Stimulated activated CD4-positive, alpha-beta T cell treated with anti-CD3 and anti-CD28 coated beads, Interleukin-4, amount 100 ng/mL, for 1 hour (primary cell): ENCODE results near the gene PHYH.
"Not testable (repeated sequence)": the region's sequence is repeated elsewhere in the genome, so short reads cannot be mapped to it uniquely, and the experiment has no call there.

ENCODE experiments used
- DNase-seq: peaks from one replicate; pipeline ENCODE4 v3.0.0-alpha.2; 2020

The PHYH gene

DNA sequence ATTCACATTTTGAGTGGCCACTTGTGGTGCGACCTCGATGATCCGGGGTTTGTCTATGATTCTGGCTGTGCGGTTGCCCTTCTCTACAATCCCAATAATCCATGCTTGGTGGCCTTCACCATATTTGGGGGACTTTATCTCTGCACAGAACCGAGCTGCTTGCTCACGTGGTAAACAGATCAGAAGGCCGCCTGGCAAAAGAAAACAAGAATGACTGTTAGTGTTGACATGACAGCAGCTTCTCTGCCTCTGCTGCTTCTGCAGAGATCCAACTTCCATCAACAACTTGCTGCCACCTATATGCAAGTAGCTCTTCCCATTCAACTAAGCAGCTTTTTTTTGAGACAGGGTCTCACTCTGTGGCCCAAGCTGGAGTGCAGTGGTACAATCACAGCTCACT lies 19.3 kb upstream of the PHYH start:
- DNase-seq, result no peak

DNA sequence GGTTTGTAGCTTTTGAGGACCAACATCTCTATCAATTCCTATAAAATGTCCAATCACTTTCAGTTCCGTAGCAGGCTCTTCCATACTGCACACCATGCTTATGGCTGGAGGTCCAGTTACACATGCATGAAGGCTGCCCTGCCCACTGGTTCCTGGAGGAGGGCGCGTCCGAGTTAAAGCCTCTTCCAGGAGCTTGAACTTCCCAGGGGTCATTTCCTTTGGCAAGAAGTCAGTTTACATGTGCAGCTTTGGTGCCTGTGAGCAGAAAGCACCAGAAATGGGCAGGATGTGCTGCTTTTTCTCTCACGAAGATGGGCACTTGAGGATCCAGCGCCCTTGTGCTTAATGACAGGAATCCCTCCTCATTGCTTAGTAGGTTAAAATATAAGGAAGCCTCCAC lies 17.6 kb upstream of the PHYH start:
- DNase-seq, result no peak

DNA sequence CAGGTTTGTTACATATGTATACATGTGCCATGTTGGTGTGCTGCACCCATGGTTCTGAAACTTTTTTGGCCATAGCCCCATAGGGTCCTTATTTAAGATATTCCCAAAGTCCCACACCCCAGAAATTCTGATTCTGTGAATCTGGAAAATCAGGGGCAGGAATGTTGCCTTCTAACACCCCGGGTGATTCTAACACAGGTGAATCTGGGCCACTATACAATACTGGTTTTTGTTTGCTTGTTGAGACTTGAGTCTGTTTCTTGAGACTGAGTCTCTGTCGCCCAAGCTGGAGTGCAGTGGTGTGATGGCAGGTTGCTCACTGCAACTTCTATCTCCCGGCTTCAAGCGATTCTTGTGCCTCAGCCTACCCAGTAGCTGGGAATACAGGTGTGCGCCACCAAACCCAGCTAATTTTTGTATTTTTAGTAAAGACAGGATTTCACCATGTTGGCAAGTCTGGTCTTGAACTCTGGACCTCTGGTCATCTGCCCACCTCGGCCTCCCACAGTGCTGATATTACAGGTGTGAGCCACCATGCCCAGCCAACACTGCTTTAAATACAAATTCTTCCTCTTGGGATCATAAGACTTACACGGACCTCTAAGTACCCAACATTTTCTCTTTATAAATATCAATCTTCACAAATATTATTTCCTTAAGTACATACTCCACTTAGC lies 16.9 kb upstream of the PHYH start:
- no peak for DNase-seq

DNA sequence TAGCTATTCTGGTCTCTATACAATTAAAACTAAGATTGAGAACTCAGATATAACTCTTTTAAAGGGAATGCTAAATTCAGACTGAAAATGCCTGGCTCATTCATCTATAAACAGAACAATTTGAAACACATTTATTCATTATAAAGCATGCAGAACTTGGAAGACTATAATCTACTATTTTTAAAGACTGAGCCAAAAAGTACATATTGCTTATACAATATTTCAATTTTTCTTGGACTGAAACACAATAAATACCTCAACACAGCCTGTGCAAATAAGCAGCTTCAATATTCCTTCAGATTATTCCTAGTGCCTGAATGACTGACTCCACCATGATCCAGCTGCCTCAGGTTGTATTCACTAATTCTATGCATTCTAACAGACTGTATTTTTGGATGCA lies 15.5 kb upstream of the PHYH start:
- DNase-seq, result no peak

DNA sequence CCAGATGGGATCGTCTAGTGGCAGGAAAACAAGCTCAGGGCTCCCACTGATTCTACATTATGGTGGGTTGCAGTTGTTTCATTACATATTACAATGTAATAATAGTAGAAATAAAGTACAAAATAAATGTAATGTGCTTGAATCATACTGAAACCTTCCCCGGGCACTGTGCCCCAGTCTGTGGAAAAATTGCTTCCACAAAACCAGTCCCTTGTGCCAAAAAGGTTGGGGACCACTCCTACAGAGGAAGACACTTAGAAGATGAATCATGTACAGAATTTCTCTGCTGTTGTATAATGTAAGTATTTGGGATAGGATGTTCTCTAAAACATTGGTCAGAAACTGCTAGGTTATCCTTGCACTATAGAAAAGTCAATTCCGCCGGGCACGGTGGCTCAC lies 11.3 kb upstream of the PHYH start:
- DNase-seq, result no peak

DNA sequence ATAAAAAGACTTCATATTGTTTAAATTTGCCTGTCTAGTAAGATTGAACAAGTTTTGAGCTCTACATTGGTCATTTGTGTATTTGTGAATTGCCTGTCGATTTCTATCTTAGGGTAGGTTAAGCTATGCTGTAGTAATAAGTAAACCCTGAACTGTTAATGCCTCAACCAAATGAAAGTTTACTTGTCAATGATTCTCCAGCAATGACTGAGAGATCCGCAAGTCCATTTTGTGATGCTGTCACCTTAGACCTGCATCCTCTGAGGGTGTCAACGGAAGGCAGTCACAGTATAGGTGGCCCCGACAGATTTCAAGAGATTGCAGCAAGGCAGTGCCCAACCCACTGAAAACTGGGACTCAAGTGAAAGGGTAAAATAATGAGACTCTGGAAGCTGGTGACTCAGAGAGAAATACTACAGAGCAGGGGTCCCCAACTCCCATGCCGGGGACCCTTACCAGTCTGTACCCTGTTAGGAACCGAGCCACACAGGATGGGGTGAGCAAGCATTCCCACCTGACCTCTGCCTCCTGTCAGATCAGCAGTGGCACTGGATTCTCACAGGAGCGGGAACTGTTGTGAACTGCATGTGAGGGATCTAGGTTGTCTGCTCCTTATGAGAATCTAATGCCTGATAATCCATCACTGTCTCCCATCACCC lies 10.8 kb upstream of the PHYH start:
- DNase-seq, result no peak

DNA sequence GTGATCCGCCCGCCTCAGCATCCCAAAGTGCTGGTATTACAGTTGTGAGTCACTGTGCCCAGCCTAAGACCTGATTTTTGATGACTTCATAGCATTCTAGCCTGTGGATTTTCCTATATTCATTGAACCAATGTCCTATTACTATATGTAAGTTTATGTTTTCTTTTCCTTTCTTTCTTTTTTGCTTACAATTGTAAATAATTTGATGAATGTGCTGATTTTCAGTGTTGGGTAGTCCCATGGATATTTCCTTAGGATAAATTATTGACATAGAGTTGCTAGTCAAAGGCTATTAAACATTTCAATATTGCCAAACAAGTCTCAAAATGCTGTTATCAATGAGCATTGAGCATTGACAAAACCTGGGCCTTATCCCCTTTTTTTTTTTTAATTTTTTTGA lies 9.9 kb upstream of the PHYH start:
- no peak for DNase-seq

DNA sequence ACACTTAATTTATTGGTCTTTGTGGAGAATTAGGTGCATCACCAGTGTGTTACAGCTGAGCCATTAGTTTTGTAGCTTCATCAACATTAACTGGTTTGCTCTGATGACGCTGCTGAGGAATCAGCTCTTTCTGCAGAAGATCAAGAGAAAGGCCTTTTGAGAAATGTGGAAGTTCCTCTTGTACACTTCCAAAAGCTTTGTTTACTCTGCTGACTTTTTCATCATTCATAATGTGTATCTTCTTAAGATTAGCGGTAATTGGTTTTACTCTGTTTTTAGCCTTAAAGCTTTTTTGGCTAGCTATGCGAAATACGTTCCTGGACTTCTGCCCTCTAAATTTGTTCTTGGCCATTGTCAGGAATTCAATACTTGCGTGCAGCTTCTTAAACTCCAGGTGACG lies 8.2 kb upstream of the PHYH start:
- no peak for DNase-seq

DNA sequence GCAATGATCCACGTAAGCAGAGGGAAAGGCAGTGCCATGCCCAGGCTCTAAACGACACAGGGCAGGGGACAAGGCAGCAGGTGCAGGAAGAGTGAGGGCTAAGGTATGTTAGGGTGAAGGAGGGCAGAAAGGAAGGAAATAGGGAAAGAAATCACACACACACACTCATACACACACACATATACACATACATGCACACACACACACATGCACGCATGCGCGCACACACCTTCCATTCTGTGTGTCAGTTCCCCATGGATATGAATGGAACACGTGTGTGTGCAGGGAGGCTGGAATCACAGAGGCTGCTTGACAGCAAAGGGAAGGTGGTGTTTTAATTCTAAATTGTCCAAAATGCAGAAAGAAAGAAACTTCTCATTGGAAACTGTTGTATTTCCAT lies 6.2 kb upstream of the PHYH start:
- DNase-seq, result no peak

DNA sequence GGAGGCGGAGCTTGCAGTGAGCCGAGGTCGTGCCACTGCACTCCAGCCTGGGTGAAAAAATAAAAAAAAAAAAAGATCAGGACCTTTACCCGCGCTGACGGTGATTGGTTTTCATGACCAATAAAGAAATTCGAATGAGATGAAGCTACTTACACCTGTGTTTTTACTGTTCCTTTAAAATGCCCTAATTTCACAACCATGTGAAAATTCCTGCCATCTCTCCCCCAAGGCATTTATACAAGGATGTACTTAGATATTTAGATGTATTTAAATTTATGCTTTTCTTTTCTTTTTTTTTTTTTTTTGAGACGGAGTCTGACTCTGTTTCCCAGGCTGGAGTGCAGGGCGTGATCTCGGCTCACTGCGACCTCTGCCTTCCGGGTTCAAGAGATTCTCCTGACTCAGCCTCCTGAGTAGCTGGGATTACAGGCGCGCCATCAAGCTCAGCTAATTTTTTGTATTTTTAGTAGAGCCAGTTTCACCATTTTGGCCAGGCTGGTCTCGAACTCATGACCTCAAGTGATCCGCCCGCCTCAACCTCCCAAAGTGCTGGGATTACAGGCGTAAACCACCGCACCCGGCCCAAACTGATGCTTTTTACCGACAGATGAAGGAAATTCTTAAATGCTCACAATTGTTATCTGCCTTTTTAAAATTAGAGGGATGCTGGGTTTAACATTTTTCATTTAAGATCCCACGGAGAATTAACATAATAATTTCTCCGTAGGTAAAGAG lies 3.1 kb upstream of the PHYH start:
- no peak for DNase-seq

DNA sequence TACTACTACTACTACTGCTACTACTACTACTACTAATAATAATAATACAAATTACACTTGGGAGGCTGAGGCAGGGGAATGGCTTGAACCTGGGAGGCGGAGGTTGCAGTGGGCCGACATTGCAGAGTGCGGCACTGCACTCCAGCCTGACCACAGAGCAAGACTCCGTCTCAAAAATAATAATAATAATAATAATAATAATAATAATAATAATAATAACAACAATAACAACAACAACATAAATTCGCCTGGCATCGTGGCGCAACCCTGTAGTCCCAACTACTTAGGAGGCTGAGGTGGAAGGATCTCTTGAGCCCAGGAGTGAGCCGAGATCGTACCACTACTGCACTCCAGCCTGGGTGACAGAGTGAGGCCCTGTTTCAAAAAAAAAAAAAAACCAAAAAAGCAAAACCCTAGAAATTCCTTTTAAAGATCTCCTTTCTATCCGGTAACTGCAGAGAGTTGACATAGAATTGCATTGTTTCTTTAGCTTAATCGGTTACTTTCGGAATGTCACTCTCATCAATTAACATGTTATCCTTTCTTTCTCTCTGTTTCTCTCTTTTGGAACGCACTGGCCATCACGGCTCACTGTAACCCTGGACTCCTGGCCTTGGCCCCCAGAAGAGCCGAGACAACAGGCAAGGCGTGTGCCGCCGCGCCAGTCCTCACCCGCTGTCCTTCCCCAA lies 972 bp downstream of the PHYH start:
- no peak for DNase-seq

DNA sequence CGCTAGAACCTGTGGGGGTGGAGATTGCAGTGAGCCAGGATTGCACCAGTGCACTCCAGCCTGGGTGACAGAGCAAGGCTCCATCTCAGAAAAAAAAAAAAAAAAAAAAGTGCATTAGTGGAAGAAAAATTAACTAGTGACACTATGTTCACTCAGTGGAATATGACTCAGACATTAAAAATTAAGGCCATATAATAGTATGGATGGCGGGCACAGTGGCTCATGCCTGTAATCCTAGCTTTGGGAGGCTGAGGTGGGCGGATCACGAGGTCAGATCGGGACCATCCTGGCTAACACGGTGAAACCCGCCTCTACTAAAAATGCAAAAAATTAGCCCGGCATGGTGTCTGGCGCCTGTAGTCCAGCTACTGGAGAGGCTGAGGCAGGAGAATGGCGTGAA lies 3.4 kb downstream of the PHYH start:
- no peak for DNase-seq

DNA sequence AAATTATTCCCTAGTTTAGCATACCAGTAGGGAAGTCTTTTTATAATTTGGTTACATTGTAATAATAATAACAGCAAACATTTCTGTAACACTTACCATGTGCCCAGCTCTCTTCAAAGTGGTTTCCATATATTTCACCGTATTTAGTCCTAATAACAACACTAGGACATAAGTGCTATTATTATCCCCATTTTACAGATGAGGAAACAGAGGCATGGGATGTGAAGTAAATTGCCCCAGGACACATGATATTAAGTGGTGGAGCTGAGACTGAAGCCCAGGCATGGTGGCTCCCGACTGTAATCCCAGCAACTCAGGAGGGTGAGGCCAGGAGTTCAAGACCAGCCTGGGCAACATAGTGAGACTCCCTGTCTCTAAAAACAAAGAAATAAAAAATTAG lies 5.1 kb downstream of the PHYH start:
- no peak for DNase-seq

DNA sequence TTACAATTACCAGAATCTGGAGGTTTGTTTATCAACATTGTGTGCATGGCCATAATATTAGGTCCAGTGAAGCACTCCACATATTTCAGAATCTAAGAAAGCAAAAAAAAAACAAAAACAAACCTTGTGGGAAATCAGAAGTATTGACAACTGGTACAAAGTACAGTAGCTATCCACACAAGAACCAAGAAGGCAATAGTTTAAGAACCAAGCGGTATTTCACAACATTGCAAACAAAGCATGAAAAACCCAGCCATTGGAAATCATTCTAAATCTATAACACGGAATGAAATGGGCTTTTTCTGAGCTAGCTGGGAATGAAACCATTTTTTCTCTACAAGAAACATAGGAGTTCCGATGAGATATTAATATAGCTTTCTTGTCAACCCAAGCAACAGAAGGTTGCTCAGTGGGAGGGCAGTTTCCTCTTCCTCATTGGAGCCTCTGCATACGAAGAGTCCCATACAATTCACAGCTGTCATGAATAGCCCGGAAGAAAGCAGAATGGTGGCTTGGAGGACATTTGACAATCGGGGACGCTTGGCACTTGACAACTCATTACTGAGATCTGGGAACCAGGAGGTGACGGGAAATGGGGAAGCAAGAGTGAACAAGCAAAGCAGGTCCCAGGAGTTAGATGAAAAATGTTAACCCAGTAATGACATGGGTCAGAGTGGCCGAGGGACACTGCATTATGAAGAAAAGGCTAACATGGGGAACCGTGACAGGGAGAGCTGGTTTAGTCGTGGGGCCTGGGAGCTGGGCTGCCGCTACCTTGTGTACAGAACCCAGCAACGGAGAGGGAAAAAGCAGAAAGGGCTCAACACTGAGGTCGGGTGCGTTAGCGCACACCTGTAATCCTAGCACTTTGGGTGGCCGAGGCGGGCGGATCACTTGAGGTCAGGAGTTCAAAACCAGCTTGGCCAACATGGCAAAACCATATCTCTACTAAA lies 7.8 kb downstream of the PHYH start:
- DNase-seq, result no peak

DNA sequence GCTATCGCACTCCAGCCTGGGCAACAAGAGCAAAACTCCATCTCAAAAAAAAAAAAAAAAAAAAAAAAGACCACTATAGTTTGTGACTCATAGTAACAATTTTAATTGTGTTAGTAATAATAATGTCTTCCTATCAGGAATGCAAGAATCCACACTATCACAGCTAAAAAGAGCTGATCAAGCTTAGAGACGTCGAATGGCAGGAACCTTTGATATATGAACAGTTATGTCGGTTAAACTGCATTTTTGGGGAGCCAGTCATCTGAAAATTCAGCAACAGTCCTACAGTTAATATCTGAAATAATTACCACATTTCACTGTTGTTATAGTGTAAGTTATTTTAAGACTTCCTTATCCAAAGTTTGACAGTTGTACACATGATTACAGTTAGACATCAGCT lies 8.8 kb downstream of the PHYH start:
- no peak for DNase-seq

DNA sequence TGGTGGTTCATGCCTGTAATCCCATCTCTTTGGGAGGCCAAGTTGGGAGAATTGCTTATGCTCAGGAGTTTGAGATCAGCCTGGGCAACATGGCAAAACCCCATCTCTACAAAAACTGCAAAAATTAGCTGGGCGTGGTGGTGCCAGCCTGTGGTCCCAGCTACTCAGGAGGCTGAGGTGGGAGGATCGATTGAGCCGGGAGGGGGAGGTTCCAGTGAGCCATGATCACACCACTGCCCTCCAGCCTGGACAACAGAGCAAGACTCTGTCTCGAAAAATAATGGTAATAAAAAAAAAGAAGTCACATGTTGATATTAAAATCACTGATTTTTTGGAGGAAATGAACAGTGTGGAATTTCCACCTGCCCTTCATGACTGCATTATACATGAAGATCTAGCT lies 15.8 kb downstream of the PHYH start:
- no peak for DNase-seq

DNA sequence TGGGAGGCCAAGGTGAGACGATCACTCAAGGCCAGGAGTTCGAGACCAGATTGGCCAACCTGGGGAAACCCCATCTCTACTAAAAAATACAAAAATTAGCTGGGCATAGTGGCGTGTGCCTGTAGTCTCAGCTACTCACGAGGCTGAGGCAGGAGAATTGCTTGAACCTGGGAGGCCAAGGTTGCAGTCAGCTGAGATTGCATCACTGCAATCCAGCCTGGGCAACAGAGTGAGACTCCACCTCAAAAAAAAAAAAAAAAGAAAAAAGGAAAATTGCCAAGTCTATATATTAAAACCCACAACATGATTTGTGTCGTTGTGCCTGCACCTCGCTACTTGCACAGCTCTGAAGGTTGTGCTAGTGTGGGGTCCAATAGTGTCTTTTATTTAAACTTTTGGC lies 17.5 kb downstream of the PHYH start:
- not testable (repeated sequence) for DNase-seq

DNA sequence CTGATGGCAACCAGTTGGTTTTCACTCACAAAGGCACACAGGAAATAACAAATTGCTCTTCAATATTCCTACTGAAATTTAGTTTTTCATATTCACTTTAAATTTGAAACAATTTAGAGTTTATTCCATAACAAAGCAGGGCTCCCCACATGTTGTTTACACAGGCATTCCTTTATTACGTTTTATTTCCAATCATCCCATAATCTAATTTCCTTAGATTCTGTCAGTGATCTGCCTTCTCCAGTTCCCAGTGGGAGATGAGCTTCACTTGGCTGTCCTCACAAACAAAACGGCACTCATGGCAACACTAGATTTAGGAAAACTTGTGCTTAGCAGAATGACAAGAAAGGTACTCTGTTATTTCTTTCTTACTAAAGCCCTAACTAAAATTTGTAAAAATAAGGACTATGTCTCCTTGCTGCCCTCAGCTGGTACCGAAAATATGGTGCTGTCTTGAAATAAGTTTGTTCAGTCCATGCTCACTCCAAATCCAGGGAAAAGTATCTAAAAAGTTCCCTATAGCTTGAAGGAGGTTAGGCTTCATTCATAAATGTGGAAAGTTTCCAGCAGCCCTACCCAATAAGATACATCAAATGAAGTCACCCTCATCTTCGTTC lies 23.0 kb downstream of the PHYH start:
- no peak for DNase-seq

DNA sequence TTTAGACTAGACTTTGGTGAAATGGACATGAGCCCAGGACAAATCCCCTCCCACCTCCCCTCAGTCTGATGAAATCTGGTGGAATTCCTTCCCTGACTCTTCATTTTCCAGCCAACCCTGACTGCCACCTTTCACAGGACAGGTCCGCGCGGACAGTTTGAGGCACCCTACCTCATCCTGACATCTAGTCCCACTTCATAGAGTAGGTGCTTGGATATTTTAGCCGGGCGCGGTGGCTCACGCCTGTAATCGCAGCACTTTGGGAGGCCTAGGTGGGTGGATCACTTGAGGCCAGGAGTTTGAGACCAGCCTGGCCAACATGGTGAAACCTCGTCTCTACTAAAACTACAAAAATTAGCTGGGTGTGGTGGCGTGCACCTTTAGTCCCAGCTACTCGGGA lies 23.7 kb downstream of the PHYH start:
- not testable (repeated sequence) for DNase-seq

DNA sequence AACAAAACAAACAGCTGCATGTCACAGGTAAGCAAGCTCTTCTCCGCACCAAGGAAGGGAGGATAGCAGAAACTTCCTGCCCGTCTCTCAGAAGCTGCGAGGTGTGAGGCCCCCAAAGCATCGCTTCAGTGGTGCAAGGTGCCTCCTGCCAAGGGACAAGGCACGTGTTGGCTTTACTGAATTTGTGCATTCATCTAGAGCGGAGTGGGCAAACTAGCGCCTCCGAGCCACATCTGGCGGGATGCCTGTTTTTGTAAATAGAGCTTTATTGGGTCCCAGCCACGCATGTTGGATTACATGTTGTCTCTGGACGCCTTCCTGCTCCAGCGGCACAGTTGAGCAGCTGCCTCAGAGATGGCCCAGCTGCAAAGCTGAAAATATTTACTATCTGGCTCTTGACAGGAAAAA lies 27.7 kb downstream of the PHYH start:
- no peak for DNase-seq

DNA sequence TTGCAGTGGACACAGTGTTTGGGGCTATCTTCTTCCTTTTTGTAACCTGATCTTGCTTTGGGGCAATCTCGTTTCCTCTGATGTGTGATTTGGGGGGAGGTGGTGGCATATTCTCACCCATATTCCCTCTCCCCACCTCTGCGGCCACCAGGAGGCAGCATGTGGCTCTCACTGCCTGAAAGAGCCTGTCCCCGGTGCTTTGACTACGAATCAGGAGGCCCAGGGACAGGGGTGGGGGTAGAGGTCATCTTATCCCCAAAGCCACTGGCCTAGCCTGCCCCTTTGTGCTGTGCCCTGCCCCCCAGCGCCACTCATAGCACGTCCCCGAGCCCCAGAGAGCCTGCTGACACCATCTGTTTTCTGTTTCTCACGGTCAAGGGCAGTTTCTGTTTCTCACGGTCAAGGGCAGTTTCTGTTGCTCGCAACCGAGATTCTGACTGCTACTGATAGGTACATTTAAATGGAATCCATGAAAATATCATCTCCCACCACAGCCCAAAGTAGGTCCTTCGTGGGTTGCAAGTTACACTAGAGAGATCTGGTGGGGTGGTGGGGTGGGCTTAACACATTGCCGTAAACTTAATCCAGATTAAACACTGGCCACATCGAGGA lies 28.2 kb downstream of the PHYH start:
- peak; percentile 41 for DNase-seq
